HG02852 (cell line): ENCODE data around the gene LIPT1.
"Not testable (repeated sequence)": the region's sequence is repeated elsewhere in the genome, so short reads cannot be mapped to it uniquely, and the experiment has no call there.

Source experiments
- ATAC-seq: cut with Tn5 transposase; IDR thresholded peaks from one replicate; pipeline ENCODE4 v1.9.1; 2021; ENCODE audit warnings: mild to moderate bottlenecking, moderate library complexity; ENCODE audit not compliant: unreplicated experiment

The LIPT1 gene

DNA sequence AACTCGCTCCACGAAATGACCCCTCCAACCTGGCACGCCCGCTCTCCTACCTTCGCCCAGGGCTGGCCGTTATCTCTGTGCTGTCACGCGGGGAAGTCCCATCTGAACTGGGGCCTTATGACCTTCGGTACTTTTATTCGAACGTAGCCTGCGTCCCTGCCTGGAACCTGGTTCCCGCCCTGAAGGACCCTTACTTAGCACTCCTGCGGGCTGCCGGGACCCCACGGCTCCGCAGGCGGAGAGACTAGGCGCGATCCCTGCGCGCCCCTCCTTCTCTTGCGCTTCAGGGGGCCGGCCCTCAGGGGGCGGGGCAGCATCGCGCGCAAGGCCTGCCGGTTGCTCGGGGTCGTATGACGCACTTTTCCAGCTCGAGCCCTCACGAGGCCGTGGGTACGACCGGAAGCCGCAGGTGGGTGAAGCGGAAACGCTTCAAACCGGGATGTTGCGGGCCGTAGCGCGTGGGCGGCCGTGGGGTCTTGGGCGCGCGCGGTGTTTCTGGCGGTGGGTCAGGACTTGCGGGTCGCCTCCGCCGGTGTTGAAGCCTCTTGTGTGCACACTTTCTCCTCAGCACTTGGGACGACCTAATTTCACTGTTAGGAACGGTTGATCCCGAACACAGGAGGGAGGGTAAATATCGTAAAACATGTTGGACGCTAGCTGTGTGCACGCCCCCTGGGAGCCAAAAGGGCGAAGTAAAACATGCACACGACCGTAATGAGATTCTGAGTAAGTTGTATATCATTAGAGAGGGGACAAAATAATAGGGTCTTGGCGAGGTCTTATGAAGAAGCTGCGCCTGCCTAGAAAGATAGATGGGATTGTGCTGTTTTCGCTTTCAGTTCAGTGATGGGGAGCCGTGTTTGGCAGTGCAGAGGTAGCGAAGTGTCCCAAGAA, at the start of gene LIPT1, which contains the start of gene TSGA10:
Gene LIPT1 (plus strand): TSS at position 325 of the 894 bp plus-strand sequence. CDS start 6,991 bp downstream, outside the sequence.
Gene TSGA10 (minus strand): TSS at position 300 of the 894 bp plus-strand sequence. CDS start 45,503 bp downstream, outside the sequence.
- ATAC-seq: peak; percentile 96

- no peak for ATAC-seq
These were observed 47.9 kb upstream of the LIPT1 start for GRCh38 chr2:99106913-99107312.

- no peak for ATAC-seq
These were observed 43.5 kb upstream of the LIPT1 start for GRCh38 chr2:99111236-99111635.

DNA sequence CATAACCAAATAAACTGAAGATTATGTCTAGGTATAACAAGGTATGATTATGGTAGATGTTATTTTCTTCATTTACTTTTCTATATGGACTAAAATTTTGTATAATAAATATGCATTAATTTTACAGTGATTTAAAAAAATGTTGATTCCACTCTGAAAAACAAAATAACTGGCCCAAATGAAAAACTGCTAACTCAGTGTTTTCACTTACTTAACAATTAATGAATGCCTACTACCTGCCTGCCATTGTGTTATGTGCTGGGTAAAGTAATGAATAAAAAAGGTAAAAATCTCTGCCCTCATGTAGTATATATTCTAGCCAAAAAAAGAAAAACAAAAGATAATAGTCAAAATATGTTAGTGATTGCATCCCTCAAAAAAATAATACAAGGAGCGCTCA, 42.8 kb upstream of the LIPT1 start:
- no peak for ATAC-seq

DNA sequence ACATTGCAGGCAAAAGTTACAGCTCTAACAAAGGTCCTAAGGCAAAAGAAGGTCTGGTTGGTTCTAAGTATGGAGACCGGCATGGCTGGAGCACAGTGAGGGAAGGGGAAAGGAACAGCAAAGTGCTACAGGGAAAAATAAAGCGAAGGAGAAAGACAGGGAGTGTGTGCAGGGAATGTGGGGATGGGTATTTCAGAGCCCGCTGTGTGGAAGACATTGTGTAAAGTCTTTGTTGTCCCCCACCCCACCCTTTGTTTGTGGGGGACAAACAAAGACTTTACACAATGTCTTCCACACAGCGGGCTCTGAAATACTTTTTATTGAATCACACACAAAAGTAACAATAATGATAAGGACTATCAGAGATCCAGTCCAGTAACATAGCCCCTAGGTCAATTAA, 42.1 kb upstream of the LIPT1 start:
- no peak for ATAC-seq

- no peak for ATAC-seq
These were observed 26.8 kb upstream of the LIPT1 start for GRCh38 chr2:99127981-99128380.

- ATAC-seq: not testable (repeated sequence)
These were observed 19.7 kb upstream of the LIPT1 start for GRCh38 chr2:99135044-99135556.

DNA sequence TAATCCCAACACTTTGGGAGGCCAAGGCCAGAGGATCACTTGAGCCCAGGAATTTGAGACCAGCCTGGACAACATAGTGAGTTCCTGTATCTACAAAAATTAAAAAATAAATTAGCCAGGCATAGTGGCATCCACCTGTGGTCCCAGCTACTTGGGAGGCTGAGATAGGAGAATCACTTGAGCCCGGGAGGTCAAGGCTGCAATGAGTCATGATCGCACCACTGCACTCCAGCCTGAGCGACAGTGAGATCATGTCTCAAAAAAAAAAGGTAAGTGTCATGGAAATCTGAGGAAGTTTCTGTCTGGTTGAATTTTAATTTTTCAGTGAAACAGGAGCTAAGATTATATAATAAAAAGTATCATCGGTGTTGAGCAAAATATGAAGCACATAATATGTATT, 15.8 kb upstream of the LIPT1 start:
- no peak for ATAC-seq

DNA sequence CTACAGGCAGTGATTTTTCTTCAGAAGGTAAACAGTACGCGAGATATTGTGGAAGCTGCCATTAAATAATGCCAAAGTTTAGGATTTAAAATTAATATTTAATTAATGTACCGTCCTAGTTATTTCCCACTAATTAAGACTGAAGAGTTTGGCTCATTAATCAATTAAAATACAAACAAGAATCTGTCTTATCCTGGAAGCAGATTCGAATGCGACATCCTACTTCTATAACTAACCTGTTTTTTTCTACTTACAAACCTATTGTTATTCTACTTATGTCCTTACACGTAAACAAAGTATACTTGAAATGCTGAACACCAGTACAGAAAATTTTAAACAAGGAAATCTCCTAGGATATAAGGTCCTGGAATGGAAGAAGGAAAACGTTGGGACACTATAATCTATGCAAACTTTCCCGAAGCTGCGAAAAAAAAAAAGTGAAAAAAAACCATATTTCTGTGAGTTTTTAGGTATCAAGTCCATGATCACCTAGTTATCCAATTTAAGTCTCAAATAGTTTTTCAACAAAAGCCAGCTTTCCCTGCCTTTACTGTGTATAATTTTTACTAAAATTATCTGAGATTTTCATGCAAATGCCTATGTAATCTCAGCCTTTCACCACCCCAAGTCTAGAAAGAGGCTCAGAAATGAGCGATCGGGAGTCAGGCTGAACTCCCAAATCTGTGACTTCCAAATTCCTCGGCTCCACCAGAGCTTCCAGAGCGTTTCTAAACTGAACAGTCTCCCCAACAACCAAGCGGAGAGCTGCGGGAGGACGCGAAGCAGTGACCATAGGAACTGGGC, 14.5 kb upstream of the LIPT1 start:
- ATAC-seq: no peak

DNA sequence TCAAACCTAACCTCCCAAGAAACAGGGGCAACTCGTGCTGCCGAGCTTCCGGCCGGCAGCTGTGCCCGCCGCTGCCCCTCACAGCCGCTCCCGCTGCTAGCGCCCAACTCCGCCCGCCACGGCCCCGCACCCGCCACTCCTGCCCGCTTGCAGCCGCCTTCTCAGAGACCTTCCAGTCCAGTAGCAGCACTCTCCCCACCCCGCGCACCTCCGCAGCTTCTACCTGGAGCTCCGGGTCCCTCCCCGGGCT, 14.0 kb upstream of the LIPT1 start:
- peak; percentile 31 for ATAC-seq

- peak; percentile 85 for ATAC-seq
These were observed 13.4 kb upstream of the LIPT1 start, which contains the start of gene C2orf15 for GRCh38 chr2:99141110-99142108. Gene C2orf15 (plus strand): TSS chr2:99141707. CDS start chr2:99150559, 8,852 bp downstream.

- no peak for ATAC-seq
These were observed 4.1 kb upstream of the LIPT1 start for GRCh38 chr2:99150706-99151105.

GRCh38 chr2:99152199-99152895, 2.4 kb upstream of the LIPT1 start:
- no peak for ATAC-seq

GRCh38 chr2:99153921-99154604, 704 bp upstream of the LIPT1 start:
- ATAC-seq: no peak

- no peak for ATAC-seq
These were observed 2.1 kb downstream of the LIPT1 start for GRCh38 chr2:99156891-99157290.

DNA sequence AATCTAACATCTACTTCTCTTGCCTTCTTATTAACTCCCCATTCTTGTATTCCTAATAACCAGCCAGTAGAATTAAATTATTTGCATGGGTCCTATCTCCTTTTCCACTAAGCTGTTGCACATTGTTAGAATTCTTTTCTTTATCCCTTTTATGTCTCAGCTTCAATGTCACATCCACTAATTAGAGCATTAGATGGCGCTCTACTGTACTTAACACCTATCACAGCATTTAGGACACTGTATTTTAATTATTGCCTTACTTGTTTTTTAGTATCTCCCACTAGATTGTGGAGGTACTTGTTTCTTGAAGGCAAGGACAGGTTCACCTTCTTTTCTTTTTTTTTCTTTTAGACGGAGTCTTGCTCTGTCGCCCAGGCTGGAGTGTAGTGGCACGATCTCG, 3.8 kb downstream of the LIPT1 start:
- ATAC-seq: no peak

- ATAC-seq: no peak
These were observed 4.8 kb downstream of the LIPT1 start for GRCh38 chr2:99159594-99159993.

- ATAC-seq: no peak
These were observed 11.5 kb downstream of the LIPT1 start for GRCh38 chr2:99166218-99166617.

DNA sequence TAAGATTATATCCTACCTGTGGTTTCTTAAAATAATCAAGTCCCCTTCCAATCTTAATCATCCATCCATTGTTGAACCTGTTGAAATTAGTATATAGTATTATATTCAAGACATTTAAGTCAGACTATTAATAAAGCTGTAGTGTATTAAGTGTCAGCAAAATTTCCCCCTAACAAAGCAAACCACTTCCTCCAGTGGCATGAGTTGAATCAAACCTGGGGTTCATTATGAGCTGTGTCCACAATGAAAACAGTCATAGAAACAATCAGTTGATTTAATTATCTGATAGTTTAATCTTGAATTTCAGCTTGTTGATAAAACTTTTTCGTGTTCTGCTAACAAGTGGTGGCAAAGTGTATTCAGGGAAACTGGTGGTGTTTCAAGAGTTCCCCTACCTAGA, 14.8 kb downstream of the LIPT1 start:
- ATAC-seq: no peak
